ENCODE data around the gene COQ2.

Gene COQ2

DNA sequence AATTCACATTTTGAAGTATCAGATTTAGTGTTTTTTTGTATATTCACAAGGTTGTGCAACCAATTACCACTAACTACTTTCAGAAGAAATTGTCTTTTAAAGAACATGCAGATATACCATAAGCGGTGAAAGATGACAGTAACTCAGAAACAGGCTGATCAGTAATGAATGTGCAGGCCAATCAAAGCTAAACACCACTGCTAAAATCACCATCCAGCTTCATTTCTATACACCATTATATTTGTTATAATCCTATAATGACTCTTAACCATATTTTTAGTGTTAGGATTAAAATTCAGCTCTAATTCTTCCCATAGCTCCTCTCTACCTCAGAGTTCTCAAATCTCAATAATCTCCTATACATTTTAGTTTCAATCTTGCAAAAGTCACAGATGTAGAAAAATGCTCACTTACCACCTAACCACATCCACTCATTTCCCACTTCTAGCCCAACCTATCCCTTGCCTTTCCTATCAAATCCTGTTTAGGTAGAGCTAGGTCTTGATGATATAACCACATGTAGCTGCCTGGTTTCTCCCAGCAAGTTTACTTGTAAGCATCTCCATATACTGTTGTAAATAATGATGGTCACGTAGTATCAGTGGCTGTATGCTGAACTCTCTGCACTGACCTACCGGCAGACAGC is 16.6 kb downstream of the COQ2 start:
- peaks cover 17% of the 10 kb centered on the region for H3K36me3 ChIP-seq
- no peaks in the 10 kb centered on the region for H3K9me3 ChIP-seq (ENCODE audit: severe bottlenecking)
- H3K27me3 ChIP-seq (ENCODE audit: insufficient read depth, low read depth, severe bottlenecking) = no peaks in the 10 kb centered on the region
- TF ChIP-seq, protein P1, sequence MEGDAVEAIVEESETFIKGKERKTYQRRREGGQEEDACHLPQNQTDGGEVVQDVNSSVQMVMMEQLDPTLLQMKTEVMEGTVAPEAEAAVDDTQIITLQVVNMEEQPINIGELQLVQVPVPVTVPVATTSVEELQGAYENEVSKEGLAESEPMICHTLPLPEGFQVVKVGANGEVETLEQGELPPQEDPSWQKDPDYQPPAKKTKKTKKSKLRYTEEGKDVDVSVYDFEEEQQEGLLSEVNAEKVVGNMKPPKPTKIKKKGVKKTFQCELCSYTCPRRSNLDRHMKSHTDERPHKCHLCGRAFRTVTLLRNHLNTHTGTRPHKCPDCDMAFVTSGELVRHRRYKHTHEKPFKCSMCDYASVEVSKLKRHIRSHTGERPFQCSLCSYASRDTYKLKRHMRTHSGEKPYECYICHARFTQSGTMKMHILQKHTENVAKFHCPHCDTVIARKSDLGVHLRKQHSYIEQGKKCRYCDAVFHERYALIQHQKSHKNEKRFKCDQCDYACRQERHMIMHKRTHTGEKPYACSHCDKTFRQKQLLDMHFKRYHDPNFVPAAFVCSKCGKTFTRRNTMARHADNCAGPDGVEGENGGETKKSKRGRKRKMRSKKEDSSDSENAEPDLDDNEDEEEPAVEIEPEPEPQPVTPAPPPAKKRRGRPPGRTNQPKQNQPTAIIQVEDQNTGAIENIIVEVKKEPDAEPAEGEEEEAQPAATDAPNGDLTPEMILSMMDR (IDR thresholded peaks at IDR 0.05; ENCODE audit: low read depth, low read length) = no peak
- no peak for DNase-seq
- no peak overlapping the region for H3K27ac ChIP-seq
- H3K4me3 ChIP-seq (ENCODE audit: low read depth, low read length) = no peak overlapping the region

DNA sequence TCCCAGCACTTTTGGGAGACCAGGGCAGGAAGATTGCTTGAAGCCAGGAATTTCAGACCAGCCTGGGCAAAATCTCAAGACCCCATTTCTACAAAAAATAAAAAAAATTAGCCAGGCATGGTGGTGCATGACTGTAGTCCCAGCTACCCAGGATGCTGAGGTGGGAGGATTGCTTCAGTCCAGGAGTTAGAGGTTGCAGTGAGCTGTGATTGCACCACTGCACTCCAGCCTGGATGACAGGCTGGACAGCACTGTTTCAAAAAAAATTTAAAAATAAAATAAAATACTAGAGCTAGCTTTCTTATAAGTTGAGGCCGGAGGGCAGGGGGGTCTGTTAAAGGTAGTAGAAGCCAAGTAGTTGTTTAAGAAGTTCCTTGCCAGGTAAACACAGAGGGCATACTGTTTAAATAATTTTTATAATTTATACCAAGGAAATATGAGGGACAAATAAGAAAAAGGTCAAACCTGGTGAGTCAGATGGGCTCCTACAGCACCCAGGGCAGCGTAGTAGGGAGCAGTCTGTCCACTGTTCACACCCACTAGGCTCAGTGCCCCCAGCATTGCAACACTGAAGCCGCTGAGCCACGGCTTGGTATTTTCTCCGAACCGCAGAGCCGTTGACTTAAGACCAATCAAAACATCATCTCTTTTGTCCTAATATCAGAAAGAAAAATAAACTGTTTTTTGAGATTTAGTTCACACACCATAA is 17.3 kb downstream of the COQ2 start:
- no peak overlapping the region for H3K4me3 ChIP-seq (ENCODE audit: low read depth, low read length)
- DNase-seq = no peak
- H3K27me3 ChIP-seq (ENCODE audit: insufficient read depth, low read depth, severe bottlenecking) = no peaks in the 10 kb centered on the region
- peaks cover 17% of the 10 kb centered on the region for H3K36me3 ChIP-seq
- H3K9me3 ChIP-seq (ENCODE audit: severe bottlenecking) = no peaks in the 10 kb centered on the region
- no peak overlapping the region for H3K27ac ChIP-seq
- TF ChIP-seq, protein P1 (IDR thresholded peaks at IDR 0.05; ENCODE audit: low read depth, low read length) = no peak

DNA sequence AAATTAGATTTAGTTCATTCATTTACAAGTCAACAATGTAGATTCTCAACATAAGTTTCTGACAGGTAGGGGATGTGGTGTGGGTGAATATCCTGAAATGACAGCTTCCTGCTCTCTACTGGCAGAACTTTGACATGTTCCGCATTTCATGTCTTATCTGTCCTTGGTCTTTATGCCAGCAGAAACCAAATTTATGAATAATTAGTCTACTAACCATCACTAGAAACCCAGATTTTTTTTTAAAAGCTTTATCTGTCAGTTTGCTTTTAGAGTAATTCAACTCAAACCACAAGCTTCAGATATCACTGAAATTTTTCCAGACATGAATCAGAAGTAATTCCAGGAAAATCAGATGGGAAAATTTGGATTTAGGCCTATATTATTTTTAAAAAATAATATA is 17.9 kb downstream of the COQ2 start:
- no peak overlapping the region for H3K4me3 ChIP-seq (ENCODE audit: low read depth, low read length)
- H3K36me3 ChIP-seq = peaks cover 15% of the 10 kb centered on the region
- DNase-seq = no peak
- H3K27ac ChIP-seq = no peak overlapping the region
- TF ChIP-seq, protein P1 (IDR thresholded peaks at IDR 0.05; ENCODE audit: low read depth, low read length) = no peak
- no peaks in the 10 kb centered on the region for H3K9me3 ChIP-seq (ENCODE audit: severe bottlenecking)
- H3K27me3 ChIP-seq (ENCODE audit: insufficient read depth, low read depth, severe bottlenecking) = no peaks in the 10 kb centered on the region

DNA sequence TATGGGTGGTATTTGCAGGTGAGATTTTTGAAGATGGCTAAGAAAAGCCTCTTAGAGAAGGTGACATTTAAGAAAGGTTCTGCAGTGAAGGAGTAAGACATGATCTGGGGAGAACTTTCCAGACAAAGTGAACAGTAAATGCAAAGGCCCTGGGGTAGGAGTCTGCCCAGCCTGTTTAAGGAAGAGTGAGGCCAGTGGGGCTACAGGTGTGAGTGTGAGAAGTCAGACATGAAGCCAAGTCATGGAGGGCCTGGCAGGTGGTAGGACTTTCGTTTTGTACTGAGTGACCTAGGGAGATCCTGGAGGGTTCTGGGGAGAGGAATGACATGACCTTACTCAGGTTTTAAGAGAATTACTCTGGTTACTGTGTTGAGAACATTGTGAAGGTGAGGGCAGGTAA is 21.5 kb downstream of the COQ2 start:
- H3K27ac ChIP-seq = no peak overlapping the region
- no peak overlapping the region for H3K4me3 ChIP-seq (ENCODE audit: low read depth, low read length)
- H3K27me3 ChIP-seq (ENCODE audit: insufficient read depth, low read depth, severe bottlenecking) = no peaks in the 10 kb centered on the region
- TF ChIP-seq, protein P1 (IDR thresholded peaks at IDR 0.05; ENCODE audit: low read depth, low read length) = no peak
- H3K36me3 ChIP-seq = peaks cover 7% of the 10 kb centered on the region
- no peaks in the 10 kb centered on the region for H3K9me3 ChIP-seq (ENCODE audit: severe bottlenecking)
- DNase-seq = no peak

DNA sequence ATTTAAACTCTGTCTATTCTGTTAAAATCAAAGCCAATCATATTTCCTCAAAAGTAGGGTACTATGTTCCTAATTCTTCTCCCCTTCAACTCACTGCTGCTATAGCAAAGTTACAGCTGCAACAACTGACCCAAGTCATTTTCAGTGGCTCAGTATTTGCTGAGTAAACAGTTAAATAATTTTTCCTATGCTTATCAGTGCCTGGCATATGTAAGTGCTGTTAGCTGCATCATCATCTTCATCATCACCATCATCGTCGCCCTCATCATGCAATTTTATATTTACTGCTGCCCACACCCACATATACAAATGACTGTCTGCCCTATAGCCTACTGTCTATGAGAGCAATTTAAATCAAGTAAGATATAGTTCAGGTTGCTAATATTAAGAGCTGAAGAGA is 21.9 kb downstream of the COQ2 start:
- H3K4me3 ChIP-seq (ENCODE audit: low read depth, low read length) = no peak overlapping the region
- H3K36me3 ChIP-seq = peaks cover 6% of the 10 kb centered on the region
- TF ChIP-seq, protein P1 (IDR thresholded peaks at IDR 0.05; ENCODE audit: low read depth, low read length) = no peak
- no peaks in the 10 kb centered on the region for H3K9me3 ChIP-seq (ENCODE audit: severe bottlenecking)
- DNase-seq = no peak
- H3K27ac ChIP-seq = no peak overlapping the region
- no peaks in the 10 kb centered on the region for H3K27me3 ChIP-seq (ENCODE audit: insufficient read depth, low read depth, severe bottlenecking)
